SK-N-SH treated with all-trans-retinoic acid at 6 μM for 48 hours (cell line): ENCODE data around the gene CEP120.

ENCODE experiments used
- ATAC-seq: fragments of 200-7000 bp; cut with Tn5 transposase; 3 replicates; pipeline ENCODE4 v1.9.1; 2020; ENCODE audit warnings: mild to moderate bottlenecking, moderate library complexity
- ARNTL ChIP-seq: fragments of 450-650 bp; formaldehyde crosslinking; IDR thresholded peaks from 2 replicates; pipeline ENCODE4 v1.5.0; 2020; ENCODE audit warnings: low read depth, mild to moderate bottlenecking, moderate library complexity, borderline replicate concordance
- BACH2 ChIP-seq: fragments of 250-450 bp; sonication (Bioruptor Pico); IDR thresholded peaks from 2 replicates; pipeline ENCODE4 v1.9.0; 2021; ENCODE audit warnings: mild to moderate bottlenecking, borderline replicate concordance
- CSDC2 ChIP-seq: fragments of 250-450 bp; sonication (Bioruptor Pico); IDR thresholded peaks from 2 replicates; pipeline ENCODE4 v1.5.0; 2020; ENCODE audit warnings: mild to moderate bottlenecking, moderate library complexity
- CSRNP3 ChIP-seq: fragments of 250-450 bp; sonication (Bioruptor Pico); IDR thresholded peaks from 2 replicates; pipeline ENCODE4 v1.5.1; 2021; ENCODE audit warnings: mild to moderate bottlenecking, moderate library complexity
- ESRRG ChIP-seq: fragments of 250-450 bp; sonication (Bioruptor Pico); IDR thresholded peaks from 2 replicates; pipeline ENCODE4 v1.6.1; 2021; ENCODE audit warnings: mild to moderate bottlenecking
- GLIS3 ChIP-seq: fragments of 250-450 bp; sonication (Bioruptor Pico); IDR thresholded peaks from 2 replicates; pipeline ENCODE4 v1.5.0; 2020; ENCODE audit warnings: mild to moderate bottlenecking, moderate library complexity
- ISL1 ChIP-seq: fragments of 250-450 bp; sonication (Bioruptor Pico); IDR thresholded peaks from 2 replicates; pipeline ENCODE4 v2.1.2; 2022; ENCODE audit warnings: mild to moderate bottlenecking, moderate library complexity
- OSR1 ChIP-seq: fragments of 250-450 bp; sonication (Bioruptor Pico); IDR thresholded peaks from 2 replicates; pipeline ENCODE4 v1.8.0; 2022; ENCODE audit warnings: moderate library complexity, mild to moderate bottlenecking, inconsistent platforms
- POU6F1 ChIP-seq: fragments of 250-450 bp; sonication (Bioruptor Pico); IDR thresholded peaks from 2 replicates; pipeline ENCODE4 v1.8.0; 2021; ENCODE audit warnings: low read depth, mild to moderate bottlenecking, moderate library complexity, borderline replicate concordance
- PPARA ChIP-seq: fragments of 250-450 bp; sonication (Bioruptor Pico); IDR thresholded peaks from 2 replicates; pipeline ENCODE4 v1.5.0; 2020; ENCODE audit warnings: mild to moderate bottlenecking, borderline replicate concordance
- RARB ChIP-seq: fragments of 250-450 bp; sonication (Bioruptor Pico); IDR thresholded peaks from 2 replicates; pipeline ENCODE4 v1.8.0; 2021; ENCODE audit warnings: mild to moderate bottlenecking, moderate library complexity
- SNAI2 ChIP-seq: fragments of 250-450 bp; sonication (Bioruptor Pico); IDR thresholded peaks from 2 replicates; pipeline ENCODE4 v1.5.0; 2020; ENCODE audit warnings: mild to moderate bottlenecking, moderate library complexity
- TCF4 ChIP-seq: fragments of 250-450 bp; sonication (Bioruptor Pico); IDR thresholded peaks from 2 replicates; pipeline ENCODE4 v1.8.0; 2021; ENCODE audit warnings: mild to moderate bottlenecking, moderate library complexity, borderline replicate concordance
- TOX ChIP-seq: fragments of 250-450 bp; sonication (Bioruptor Pico); IDR thresholded peaks from 2 replicates; pipeline ENCODE4 v1.8.0; 2021; ENCODE audit warnings: mild to moderate bottlenecking, moderate library complexity, borderline replicate concordance
- ZC3H10 ChIP-seq: fragments of 250-450 bp; sonication (Bioruptor Pico); IDR thresholded peaks from 2 replicates; pipeline ENCODE4 v1.5.1; 2021; ENCODE audit warnings: mild to moderate bottlenecking, moderate library complexity
- ZFP3 ChIP-seq: fragments of 250-450 bp; sonication (Bioruptor Pico); IDR thresholded peaks from 2 replicates; pipeline ENCODE4 v1.5.0; 2020; ENCODE audit warnings: mild to moderate bottlenecking, moderate library complexity
- ZFP30 ChIP-seq: fragments of 450-650 bp; formaldehyde crosslinking; IDR thresholded peaks from 2 replicates; pipeline ENCODE4 v1.5.0; 2022; ENCODE audit warnings: mild to moderate bottlenecking, moderate library complexity
- ZNF565 ChIP-seq: fragments of 450-650 bp; formaldehyde crosslinking; conservative IDR thresholded peaks from 2 replicates; pipeline ENCODE4 v1.5.0; 2020; ENCODE audit warnings: low read depth, mild to moderate bottlenecking, moderate library complexity
- ZNF8 ChIP-seq: fragments of 450-650 bp; formaldehyde crosslinking; IDR thresholded peaks from 2 replicates; pipeline ENCODE4 v1.5.0; 2020; ENCODE audit warnings: mild to moderate bottlenecking, moderate library complexity
- TF ChIP-seq, protein P1 (sequence below): fragments of 250-450 bp; sonication (Bioruptor Pico); IDR thresholded peaks from 2 replicates; pipeline ENCODE4 v1.5.1; 2020; ENCODE audit warnings: low read depth, mild to moderate bottlenecking, moderate library complexity
- TF ChIP-seq, protein P2 (sequence below): fragments of 250-450 bp; sonication (Bioruptor Pico); IDR thresholded peaks from 2 replicates; pipeline ENCODE4 v1.8.0; 2020; ENCODE audit warnings: mild to moderate bottlenecking, moderate library complexity, borderline replicate concordance

Gene CEP120

GRCh38 chr5:123365156-123365555, 58.0 kb downstream of the CEP120 start:
- no peak for ATAC-seq
- no peak for TF ChIP-seq ZNF8 (CRISPR knock-in tag)
- no peak for TF ChIP-seq ZNF565 (CRISPR knock-in tag)
- no peak for TF ChIP-seq ZFP30 (CRISPR knock-in tag)
- TF ChIP-seq ZFP3 (CRISPR knock-in tag): no peak
- no peak for TF ChIP-seq RARB (CRISPR knock-in tag)
- no peak for TF ChIP-seq OSR1 (CRISPR knock-in tag)
- no peak for TF ChIP-seq ARNTL (CRISPR knock-in tag)
- no peak for TF ChIP-seq ZC3H10
- no peak for TF ChIP-seq CSDC2 (CRISPR knock-in tag)
- TF ChIP-seq SNAI2 (CRISPR knock-in tag): no peak

- no peak for ATAC-seq
- no peak for TF ChIP-seq ESRRG (CRISPR knock-in tag)
- no peak for TF ChIP-seq TCF4
- no peak for TF ChIP-seq ZC3H10
- no peak for TF ChIP-seq ZFP3 (CRISPR knock-in tag)
These were observed 58.6 kb downstream of the CEP120 start for GRCh38 chr5:123364441-123365155.

GRCh38 chr5:123360910-123361309, 62.3 kb downstream of the CEP120 start:
- TF ChIP-seq GLIS3 (CRISPR knock-in tag): no peak
- no peak for TF ChIP-seq CSRNP3
- TF ChIP-seq OSR1 (CRISPR knock-in tag): no peak
- no peak for TF ChIP-seq SNAI2 (CRISPR knock-in tag)
- no peak for TF ChIP-seq BACH2 (CRISPR knock-in tag)
- no peak for TF ChIP-seq ZFP3 (CRISPR knock-in tag)
- TF ChIP-seq ESRRG (CRISPR knock-in tag): no peak
- TF ChIP-seq PPARA (CRISPR knock-in tag): no peak
- TF ChIP-seq ISL1: no peak
- TF ChIP-seq ZNF8 (CRISPR knock-in tag): no peak
- TF ChIP-seq RARB (CRISPR knock-in tag): no peak
- TF ChIP-seq, protein P1, sequence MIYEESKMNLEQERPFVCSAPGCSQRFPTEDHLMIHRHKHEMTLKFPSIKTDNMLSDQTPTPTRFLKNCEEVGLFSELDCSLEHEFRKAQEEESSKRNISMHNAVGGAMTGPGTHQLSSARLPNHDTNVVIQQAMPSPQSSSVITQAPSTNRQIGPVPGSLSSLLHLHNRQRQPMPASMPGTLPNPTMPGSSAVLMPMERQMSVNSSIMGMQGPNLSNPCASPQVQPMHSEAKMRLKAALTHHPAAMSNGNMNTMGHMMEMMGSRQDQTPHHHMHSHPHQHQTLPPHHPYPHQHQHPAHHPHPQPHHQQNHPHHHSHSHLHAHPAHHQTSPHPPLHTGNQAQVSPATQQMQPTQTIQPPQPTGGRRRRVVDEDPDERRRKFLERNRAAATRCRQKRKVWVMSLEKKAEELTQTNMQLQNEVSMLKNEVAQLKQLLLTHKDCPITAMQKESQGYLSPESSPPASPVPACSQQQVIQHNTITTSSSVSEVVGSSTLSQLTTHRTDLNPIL (CRISPR knock-in tag): no peak
- TF ChIP-seq ZC3H10: no peak
- TF ChIP-seq ZNF565 (CRISPR knock-in tag): no peak
- no peak for TF ChIP-seq CSDC2 (CRISPR knock-in tag)
- TF ChIP-seq ZFP30 (CRISPR knock-in tag): no peak
- ATAC-seq: no peak

- TF ChIP-seq POU6F1 (CRISPR knock-in tag): no peak
- no peak for TF ChIP-seq ISL1
- no peak for TF ChIP-seq ESRRG (CRISPR knock-in tag)
- TF ChIP-seq ZC3H10: no peak
- TF ChIP-seq TCF4: no peak
- TF ChIP-seq TOX (CRISPR knock-in tag): no peak
- TF ChIP-seq, protein P2, sequence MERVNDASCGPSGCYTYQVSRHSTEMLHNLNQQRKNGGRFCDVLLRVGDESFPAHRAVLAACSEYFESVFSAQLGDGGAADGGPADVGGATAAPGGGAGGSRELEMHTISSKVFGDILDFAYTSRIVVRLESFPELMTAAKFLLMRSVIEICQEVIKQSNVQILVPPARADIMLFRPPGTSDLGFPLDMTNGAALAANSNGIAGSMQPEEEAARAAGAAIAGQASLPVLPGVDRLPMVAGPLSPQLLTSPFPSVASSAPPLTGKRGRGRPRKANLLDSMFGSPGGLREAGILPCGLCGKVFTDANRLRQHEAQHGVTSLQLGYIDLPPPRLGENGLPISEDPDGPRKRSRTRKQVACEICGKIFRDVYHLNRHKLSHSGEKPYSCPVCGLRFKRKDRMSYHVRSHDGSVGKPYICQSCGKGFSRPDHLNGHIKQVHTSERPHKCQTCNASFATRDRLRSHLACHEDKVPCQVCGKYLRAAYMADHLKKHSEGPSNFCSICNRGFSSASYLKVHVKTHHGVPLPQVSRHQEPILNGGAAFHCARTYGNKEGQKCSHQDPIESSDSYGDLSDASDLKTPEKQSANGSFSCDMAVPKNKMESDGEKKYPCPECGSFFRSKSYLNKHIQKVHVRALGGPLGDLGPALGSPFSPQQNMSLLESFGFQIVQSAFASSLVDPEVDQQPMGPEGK (CRISPR knock-in tag): no peak
- TF ChIP-seq ZNF565 (CRISPR knock-in tag): no peak
- TF ChIP-seq CSDC2 (CRISPR knock-in tag): no peak
- TF ChIP-seq ZFP3 (CRISPR knock-in tag): no peak
- TF ChIP-seq BACH2 (CRISPR knock-in tag): no peak
- no peak for ATAC-seq
These were observed 63.0 kb downstream of the CEP120 start for GRCh38 chr5:123360201-123360571.
